Measurements from ENCODE around the gene SARS1. TPM values are rescaled to one million over a fixed set of nuclear protein-coding genes. Genes with fewer than 3 reads are reported as not detected.

SARS1 gene
- total RNA-seq, 2 experiments from 2014 or later, result 122 to 131 TPM

GRCh38 chr1:109184687-109185086 is 29.0 kb upstream of the SARS1 start:
- no peak overlapping the region for H3K27ac Mint-ChIP-seq
- intact Hi-C loops (cut with DNase I, micrococcal nuclease), result no loop called here
- POLR2A ChIA-PET, result no interaction called here
- no peak for TF ChIP-seq CTCF (IDR thresholded peaks at IDR 0.05)
- CTCF ChIA-PET, result no interaction called here
- no peaks in the 10 kb centered on the region for H3K27me3 ChIP-seq (ENCODE audit: control insufficient read depth in 1 of 2, insufficient read depth in 2 of 2, low read length in 2 of 2)
- H3K4me1 Mint-ChIP-seq (ENCODE audit: low read depth), result peaks cover 7% of the 10 kb centered on the region
- no peaks in the 10 kb centered on the region for H3K27me3 Mint-ChIP-seq
- DNase-seq (peak in 2 of 14 experiments; percentile 17 to 34), ATAC-seq (ENCODE audit: poor library complexity) (no peak)
- no peaks in the 10 kb centered on the region for H3K4me1 ChIP-seq (ENCODE audit: insufficient read depth, low read length)
- H3K4me3 ChIP-seq (ENCODE audit: low read length), result no peak overlapping the region
- no peaks in the 10 kb centered on the region for H3K9me3 Mint-ChIP-seq
- H3K27ac ChIP-seq (ENCODE audit: low read depth in 1 of 2, low read length in 2 of 2), result no peak overlapping the region
- H3K36me3 ChIP-seq (ENCODE audit: insufficient read depth, low read length), result no peaks in the 10 kb centered on the region
- no peaks in the 10 kb centered on the region for H3K36me3 Mint-ChIP-seq (ENCODE audit: low read depth)
- H3K4me3 Mint-ChIP-seq, result no peak overlapping the region
- H3K9me3 ChIP-seq (ENCODE audit: control insufficient read depth in 1 of 2, insufficient read depth in 1 of 2, low read length in 2 of 2), result no peaks in the 10 kb centered on the region

GRCh38 chr1:109185357-109185756 is 28.4 kb upstream of the SARS1 start:
- DNase-seq (no peak), ATAC-seq (ENCODE audit: poor library complexity) (no peak)
- Mint-ChIP-seq H3K4me1 (ENCODE audit: low read depth) (peaks cover 7% of the 10 kb centered on the region), H3K36me3 (ENCODE audit: low read depth) (no peaks in the 10 kb centered on the region), H3K27ac (no peak overlapping the region), H3K9me3 (no peaks in the 10 kb centered on the region), H3K4me3 (no peak overlapping the region), H3K27me3 (no peaks in the 10 kb centered on the region)
- ChIA-PET CTCF (no interaction called here), POLR2A (no interaction called here)
- no peaks in the 10 kb centered on the region for H3K9me3 ChIP-seq (ENCODE audit: control insufficient read depth in 1 of 2, insufficient read depth in 1 of 2, low read length in 2 of 2)
- H3K36me3 ChIP-seq (ENCODE audit: insufficient read depth, low read length), result peaks cover 3% of the 10 kb centered on the region
- TF ChIP-seq CTCF (IDR thresholded peaks at IDR 0.05), result no peak
- no peak overlapping the region for H3K27ac ChIP-seq (ENCODE audit: low read depth in 1 of 2, low read length in 2 of 2)
- no peaks in the 10 kb centered on the region for H3K27me3 ChIP-seq (ENCODE audit: control insufficient read depth in 1 of 2, insufficient read depth in 2 of 2, low read length in 2 of 2)
- H3K4me1 ChIP-seq (ENCODE audit: insufficient read depth, low read length), result no peaks in the 10 kb centered on the region
- intact Hi-C loops (cut with DNase I, micrococcal nuclease), result no loop called here
- H3K4me3 ChIP-seq (ENCODE audit: low read length), result no peak overlapping the region

GRCh38 chr1:109185990-109186732 is 27.6 kb upstream of the SARS1 start:
- H3K27ac Mint-ChIP-seq, result no peak overlapping the region
- Histone ChIP-seq H3K4me3 (ENCODE audit: low read length) (no peak overlapping the region), H3K4me1 (ENCODE audit: insufficient read depth, low read length) (no peaks in the 10 kb centered on the region), H3K27me3 (ENCODE audit: control insufficient read depth in 1 of 2, insufficient read depth in 2 of 2, low read length in 2 of 2) (no peaks in the 10 kb centered on the region), H3K36me3 (ENCODE audit: insufficient read depth, low read length) (peaks cover 4% of the 10 kb centered on the region), H3K27ac (ENCODE audit: low read depth in 1 of 2, low read length in 2 of 2) (no peak overlapping the region), H3K9me3 (ENCODE audit: control insufficient read depth in 1 of 2, insufficient read depth in 1 of 2, low read length in 2 of 2) (no peaks in the 10 kb centered on the region)
- ChIA-PET POLR2A (no interaction called here), CTCF (no interaction called here)
- intact Hi-C loops (cut with DNase I, micrococcal nuclease), result no loop called here
- ATAC-seq (ENCODE audit: poor library complexity), result no peak
- no peaks in the 10 kb centered on the region for H3K27me3 Mint-ChIP-seq
- no peak for DNase-seq
- TF ChIP-seq CTCF (IDR thresholded peaks at IDR 0.05), result no peak
- peaks cover 7% of the 10 kb centered on the region for H3K4me1 Mint-ChIP-seq (ENCODE audit: low read depth)
- H3K4me3 Mint-ChIP-seq, result no peak overlapping the region
- H3K9me3 Mint-ChIP-seq, result no peaks in the 10 kb centered on the region
- H3K36me3 Mint-ChIP-seq (ENCODE audit: low read depth), result peaks cover 5% of the 10 kb centered on the region

Data from CD4-positive, alpha-beta T cell (primary cell).